ENCODE results near the gene OSBPL3.

OSBPL3 gene

GRCh38 chr7:24981171-24981951 lies 1.4 kb upstream of the OSBPL3 start:
- no peak for TF ChIP-seq POLR2AphosphoS5 (IDR thresholded peaks at IDR 0.05; ENCODE audit: low read depth, low read length)
- no peak; the same call in 1 of the 2 replicates for TF ChIP-seq POLR2A (IDR thresholded peaks at IDR 0.05; ENCODE audit: low read depth, low read length)
- no peak for TF ChIP-seq PAX5 (IDR thresholded peaks at IDR 0.05; ENCODE audit: insufficient read depth, low read length, severe bottlenecking)
- no peak for TF ChIP-seq SPI1 (IDR thresholded peaks at IDR 0.05; ENCODE audit: low read depth, low read length)
- no peak for TF ChIP-seq POU2F2 (IDR thresholded peaks at IDR 0.05; ENCODE audit: low read depth, low read length)
- TF ChIP-seq TAF1 (IDR thresholded peaks at IDR 0.05; ENCODE audit: low read depth, low read length), result no peak
- FAIRE-seq, result peak; percentile 71
- no peak for DNase-seq (ENCODE audit: insufficient read length, low spot score)

- no peak for FAIRE-seq
- DNase-seq (ENCODE audit: insufficient read length, low spot score), result peak; percentile 31
- TF ChIP-seq POLR2AphosphoS5 (IDR thresholded peaks at IDR 0.05; ENCODE audit: low read depth, low read length) (peak; percentile 49; the same call in 1 of the 2 replicates), SPI1 (IDR thresholded peaks at IDR 0.05; ENCODE audit: low read depth, low read length) (no peak), TAF1 (IDR thresholded peaks at IDR 0.05; ENCODE audit: low read depth, low read length) (0 out of 2 replicates have a peak, but pooled peaks have one; percentile 42)
Measured at GRCh38 chr7:24980534-24981170, 674 bp upstream of the OSBPL3 start.

GRCh38 chr7:24979470-24979862 lies 512 bp downstream of the OSBPL3 start:
- TF ChIP-seq POU2F2 (IDR thresholded peaks at IDR 0.05; ENCODE audit: low read depth, low read length), result no peak
- no peak for TF ChIP-seq SPI1 (IDR thresholded peaks at IDR 0.05; ENCODE audit: low read depth, low read length)
- no peak for TF ChIP-seq PAX5 (IDR thresholded peaks at IDR 0.05; ENCODE audit: insufficient read depth, low read length, severe bottlenecking)
- TF ChIP-seq POLR2A (IDR thresholded peaks at IDR 0.05; ENCODE audit: low read depth, low read length), result peak; percentile 5; the same call in 1 of the 2 replicates
- peak; percentile 32; the same call in 1 of the 2 replicates for TF ChIP-seq POLR2AphosphoS5 (IDR thresholded peaks at IDR 0.05; ENCODE audit: low read depth, low read length)
- TF ChIP-seq TAF1 (IDR thresholded peaks at IDR 0.05; ENCODE audit: low read depth, low read length), result no peak
- FAIRE-seq (peak; percentile 73), DNase-seq (ENCODE audit: insufficient read length, low spot score) (peak; percentile 51)

GRCh38 chr7:24978843-24979469 lies 1.0 kb downstream of the OSBPL3 start:
- peak; percentile 50 for FAIRE-seq
- TF ChIP-seq SPI1 (IDR thresholded peaks at IDR 0.05; ENCODE audit: low read depth, low read length) (no peak), POLR2AphosphoS5 (IDR thresholded peaks at IDR 0.05; ENCODE audit: low read depth, low read length) (no peak), POLR2A (IDR thresholded peaks at IDR 0.05; ENCODE audit: low read depth, low read length) (no peak), POU2F2 (IDR thresholded peaks at IDR 0.05; ENCODE audit: low read depth, low read length) (no peak), PAX5 (IDR thresholded peaks at IDR 0.05; ENCODE audit: insufficient read depth, low read length, severe bottlenecking) (no peak), TAF1 (IDR thresholded peaks at IDR 0.05; ENCODE audit: low read depth, low read length) (no peak; the same call in 1 of the 2 replicates)
- DNase-seq (ENCODE audit: insufficient read length, low spot score), result no peak

GRCh38 chr7:24975644-24976260 lies 4.2 kb downstream of the OSBPL3 start:
- no peak for FAIRE-seq

GRCh38 chr7:24975172-24975571 lies 4.8 kb downstream of the OSBPL3 start:
- FAIRE-seq, result no peak
- no peak for DNase-seq (ENCODE audit: insufficient read length, low spot score)
- no peak for TF ChIP-seq SPI1 (IDR thresholded peaks at IDR 0.05; ENCODE audit: low read depth, low read length)
- TF ChIP-seq POU2F2 (IDR thresholded peaks at IDR 0.05; ENCODE audit: low read depth, low read length), result no peak
- TF ChIP-seq POLR2A (IDR thresholded peaks at IDR 0.05; ENCODE audit: low read depth, low read length), result no peak
- no peak for TF ChIP-seq TAF1 (IDR thresholded peaks at IDR 0.05; ENCODE audit: low read depth, low read length)
- no peak for TF ChIP-seq POLR2AphosphoS5 (IDR thresholded peaks at IDR 0.05; ENCODE audit: low read depth, low read length)
- no peak for TF ChIP-seq PAX5 (IDR thresholded peaks at IDR 0.05; ENCODE audit: insufficient read depth, low read length, severe bottlenecking)

More at GRCh38 chr7:24975644-24976260, 4.2 kb downstream of the OSBPL3 start:
- no peak for DNase-seq (ENCODE audit: insufficient read length, low spot score)
- TF ChIP-seq POU2F2 (IDR thresholded peaks at IDR 0.05; ENCODE audit: low read depth, low read length) (no peak), PAX5 (IDR thresholded peaks at IDR 0.05; ENCODE audit: insufficient read depth, low read length, severe bottlenecking) (no peak), POLR2AphosphoS5 (IDR thresholded peaks at IDR 0.05; ENCODE audit: low read depth, low read length) (no peak), SPI1 (IDR thresholded peaks at IDR 0.05; ENCODE audit: low read depth, low read length) (no peak), POLR2A (IDR thresholded peaks at IDR 0.05; ENCODE audit: low read depth, low read length) (no peak), TAF1 (IDR thresholded peaks at IDR 0.05; ENCODE audit: low read depth, low read length) (no peak)

- TF ChIP-seq POU2F2 (IDR thresholded peaks at IDR 0.05; ENCODE audit: low read depth, low read length), result no peak
- TF ChIP-seq POLR2AphosphoS5 (IDR thresholded peaks at IDR 0.05; ENCODE audit: low read depth, low read length), result no peak
- no peak for TF ChIP-seq SPI1 (IDR thresholded peaks at IDR 0.05; ENCODE audit: low read depth, low read length)
- no peak for TF ChIP-seq PAX5 (IDR thresholded peaks at IDR 0.05; ENCODE audit: insufficient read depth, low read length, severe bottlenecking)
- no peak for TF ChIP-seq TAF1 (IDR thresholded peaks at IDR 0.05; ENCODE audit: low read depth, low read length)
- TF ChIP-seq POLR2A (IDR thresholded peaks at IDR 0.05; ENCODE audit: low read depth, low read length), result no peak
- no peak for DNase-seq (ENCODE audit: insufficient read length, low spot score)
- FAIRE-seq, result no peak
Measured at GRCh38 chr7:24974026-24974832, 5.7 kb downstream of the OSBPL3 start.

GRCh38 chr7:24972991-24973390 lies 7.0 kb downstream of the OSBPL3 start:
- DNase-seq (ENCODE audit: insufficient read length, low spot score) (no peak), FAIRE-seq (no peak)
- no peak for TF ChIP-seq PAX5 (IDR thresholded peaks at IDR 0.05; ENCODE audit: insufficient read depth, low read length, severe bottlenecking)
- TF ChIP-seq SPI1 (IDR thresholded peaks at IDR 0.05; ENCODE audit: low read depth, low read length), result no peak
- no peak for TF ChIP-seq POLR2AphosphoS5 (IDR thresholded peaks at IDR 0.05; ENCODE audit: low read depth, low read length)
- TF ChIP-seq POLR2A (IDR thresholded peaks at IDR 0.05; ENCODE audit: low read depth, low read length), result no peak
- no peak for TF ChIP-seq POU2F2 (IDR thresholded peaks at IDR 0.05; ENCODE audit: low read depth, low read length)
- TF ChIP-seq TAF1 (IDR thresholded peaks at IDR 0.05; ENCODE audit: low read depth, low read length), result no peak
